Body of pancreas (tissue), 4 donors: ENCODE measurements around the gene IKZF3. TPM values are rescaled to one million over a fixed set of nuclear protein-coding genes. Genes with fewer than 3 reads are reported as not detected.
"Not testable (repeated sequence)": the region's sequence is repeated elsewhere in the genome, so short reads cannot be mapped to it uniquely, and the experiment has no call there.

Experiments
- ATAC-seq: fragments of 150-250 bp; one replicate; pipeline ENCODE4 v1.9.1; 2016
- DNase-seq, 4 donors: peaks; one replicate each; pipeline ENCODE4 v3.0.0-alpha.2; 2019
- H3K27ac ChIP-seq, 4 donors: fragments of 200-600 bp; sonication (generic); 1 replicate in 3 of 4; 2 replicates in 1 of 4; pipeline versions ENCODE4 v1.5.1 to v1.6.1; 2016 to 2019; ENCODE audit warnings: mild to moderate bottlenecking in 1 of 4, mixed read lengths in 1 of 4, moderate library complexity in 1 of 4
- H3K27me3 ChIP-seq, 2 donors: fragments of 200-600 bp; sonication (generic); one replicate each; pipeline ENCODE4 v1.6.0; 2016; ENCODE audit warnings: mild to moderate bottlenecking in 1 of 2
- H3K36me3 ChIP-seq, 2 donors: fragments of 200-600 bp; sonication (generic); replicated peaks in 1 of 2; 2 replicates each; pipeline ENCODE4 v1.5.1; 2016; ENCODE audit warnings: low read depth in 2 of 2; ENCODE audit not compliant: insufficient read depth in 1 of 2
- H3K4me1 ChIP-seq: fragments of 200-600 bp; sonication (generic); one replicate; pipeline ENCODE4 v1.6.0; 2016
- H3K4me3 ChIP-seq, 2 donors: fragments of 200-600 bp; sonication (generic); 1 replicate in 1 of 2; 2 replicates in 1 of 2; pipeline ENCODE4 v1.5.1; 2016 to 2019
- H3K9me3 ChIP-seq, 3 donors: fragments of 200-600 bp; sonication (generic); 1 replicate in 2 of 3; 2 replicates in 1 of 3; pipeline ENCODE4 v1.5.1; 2016
- POLR2A ChIP-seq, 3 donors: fragments of 450-650 bp; IDR thresholded peaks; one replicate each; pipeline ENCODE4 v1.6.1; 2016; ENCODE audit warnings: antibody characterized with exemption in 3 of 3, mild to moderate bottlenecking in 2 of 3
- WGBS, 2 donors: methylation state at CpG; one replicate each; pipeline ENCODE4 v1.1.5; 2017; 5-methylcytosine and 5-hydroxymethylcytosine counted together
- intact Hi-C: fragments of 100-400 bp; cut with DNase I; formaldehyde crosslinking; loops from one replicate; pipeline ENCODE4 v1.15.1; 2023
- total RNA-seq, 2 donors: library from RNA; depleted of rRNA; stranded (reverse); fragments of >200 nt; gene quantifications; one replicate each; pipeline ENCODE4 v1.1.0, GENCODE V29; 2016
- TF ChIP-seq, protein P1 (sequence below), 7 experiments: fragments of 450-650 bp in 4 of 7; fragments of 200-600 bp in 3 of 7; sonication (generic) in 3 of 7; IDR thresholded peaks; one replicate each; pipeline ENCODE4 v1.5.1; 2016 to 2019; ENCODE audit warnings: antibody characterized with exemption in 7 of 7

Gene IKZF3
- total RNA-seq, 2 donors from 2014 or later: 0.78 to 0.99 TPM

DNA sequence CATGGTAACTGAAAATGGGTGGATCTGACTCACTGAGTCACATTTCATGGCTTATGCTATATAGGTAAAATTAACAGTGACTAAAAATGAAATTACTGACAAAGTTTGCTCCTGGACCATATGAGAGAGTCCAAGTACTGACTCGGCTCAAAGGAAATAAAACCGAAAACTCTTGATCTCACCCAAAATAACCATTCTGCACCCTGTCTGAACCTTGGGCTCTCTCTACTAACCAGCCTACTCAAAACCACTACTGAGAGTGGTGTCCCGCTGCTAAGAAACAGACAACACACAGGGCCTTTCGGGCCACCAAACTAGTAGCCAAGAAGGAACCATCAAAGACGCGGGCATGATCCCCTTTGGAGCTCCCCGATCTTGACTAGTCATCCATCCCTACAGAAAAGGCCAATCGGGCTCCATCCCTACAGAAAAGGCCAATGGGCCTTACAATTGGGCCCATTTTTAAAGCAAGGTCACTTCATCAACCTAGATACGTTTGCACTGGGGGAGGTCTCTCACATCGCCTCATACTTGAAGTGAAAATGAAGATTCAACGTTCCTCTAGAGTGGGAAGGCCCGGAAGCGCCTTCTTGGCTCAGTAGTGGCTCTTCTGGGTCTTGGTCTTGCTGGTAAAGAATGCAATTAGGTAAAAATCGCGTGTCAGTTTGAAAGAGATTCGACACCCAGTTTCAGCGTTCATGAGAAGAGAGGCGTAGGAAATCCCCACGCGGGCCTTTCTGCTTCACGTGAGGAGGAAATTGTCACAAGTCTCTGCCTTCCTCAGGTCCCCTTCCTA lies 3.2 kb upstream of the IKZF3 start:
- no peak for ATAC-seq
- Histone ChIP-seq H3K27ac (no peak overlapping the region), H3K9me3 (no peaks in the 10 kb centered on the region), H3K4me1 (peaks cover 8% of the 10 kb centered on the region), H3K27me3 (peaks cover 0 to 14% of the 10 kb centered on the region in 2 donors), H3K36me3 (no peaks in the 10 kb centered on the region), H3K4me3 (no peak overlapping the region)
- WGBS, 2 donors: 76 to 84% methylated on average over 21 of the region's 21 CpGs
- intact Hi-C loops: no loop called here
- DNase-seq: no peak
- TF ChIP-seq, protein P1, sequence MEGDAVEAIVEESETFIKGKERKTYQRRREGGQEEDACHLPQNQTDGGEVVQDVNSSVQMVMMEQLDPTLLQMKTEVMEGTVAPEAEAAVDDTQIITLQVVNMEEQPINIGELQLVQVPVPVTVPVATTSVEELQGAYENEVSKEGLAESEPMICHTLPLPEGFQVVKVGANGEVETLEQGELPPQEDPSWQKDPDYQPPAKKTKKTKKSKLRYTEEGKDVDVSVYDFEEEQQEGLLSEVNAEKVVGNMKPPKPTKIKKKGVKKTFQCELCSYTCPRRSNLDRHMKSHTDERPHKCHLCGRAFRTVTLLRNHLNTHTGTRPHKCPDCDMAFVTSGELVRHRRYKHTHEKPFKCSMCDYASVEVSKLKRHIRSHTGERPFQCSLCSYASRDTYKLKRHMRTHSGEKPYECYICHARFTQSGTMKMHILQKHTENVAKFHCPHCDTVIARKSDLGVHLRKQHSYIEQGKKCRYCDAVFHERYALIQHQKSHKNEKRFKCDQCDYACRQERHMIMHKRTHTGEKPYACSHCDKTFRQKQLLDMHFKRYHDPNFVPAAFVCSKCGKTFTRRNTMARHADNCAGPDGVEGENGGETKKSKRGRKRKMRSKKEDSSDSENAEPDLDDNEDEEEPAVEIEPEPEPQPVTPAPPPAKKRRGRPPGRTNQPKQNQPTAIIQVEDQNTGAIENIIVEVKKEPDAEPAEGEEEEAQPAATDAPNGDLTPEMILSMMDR (IDR thresholded peaks at IDR 0.05): no peak
- TF ChIP-seq POLR2A (IDR thresholded peaks at IDR 0.05): no peak

DNA sequence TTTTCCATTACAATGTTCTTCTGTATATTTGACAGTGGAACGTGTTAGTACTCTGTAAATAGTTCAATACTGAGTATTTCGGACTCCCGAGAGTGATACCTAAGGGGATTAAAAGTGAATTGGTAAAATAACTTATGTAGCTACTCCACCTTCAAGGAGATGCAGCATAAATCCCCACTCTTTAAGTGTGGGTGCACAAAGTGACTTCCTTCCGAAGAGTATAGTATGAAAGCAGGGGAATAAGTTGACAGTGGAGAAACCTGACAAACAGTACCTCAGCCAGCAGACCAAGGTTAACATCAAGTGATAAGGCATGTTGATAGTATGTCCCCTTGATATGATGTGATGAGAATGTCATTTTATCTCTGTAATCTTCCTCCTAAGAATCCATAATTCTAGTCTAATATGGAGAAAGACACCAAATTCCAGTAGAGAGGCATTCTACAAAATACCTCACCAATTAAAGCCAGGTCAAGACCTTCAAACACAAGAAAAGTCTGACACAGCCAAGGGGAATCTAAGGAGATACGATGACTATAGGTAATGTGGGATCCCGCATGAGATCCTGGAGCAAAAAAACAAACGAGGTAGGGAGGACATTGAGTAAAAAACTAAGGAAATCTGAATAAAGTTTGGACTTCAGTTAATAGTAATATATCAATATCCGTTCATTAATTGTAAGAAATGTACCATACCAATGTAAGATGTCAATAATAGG lies 2.1 kb upstream of the IKZF3 start:
- intact Hi-C loops: no loop called here
- Histone ChIP-seq H3K27ac (no peak overlapping the region), H3K9me3 (no peaks in the 10 kb centered on the region), H3K4me3 (no peak overlapping the region), H3K4me1 (peaks cover 8% of the 10 kb centered on the region), H3K27me3 (peaks cover 0 to 15% of the 10 kb centered on the region in 2 donors), H3K36me3 (no peaks in the 10 kb centered on the region)
- 63 to 69% methylated on average over 8 of the region's 8 CpGs for whole genome bisulfite sequencing, 2 donors
- no peak for DNase-seq
- TF ChIP-seq POLR2A (IDR thresholded peaks at IDR 0.05): no peak
- TF ChIP-seq, protein P1 (IDR thresholded peaks at IDR 0.05): no peak
- no peak for ATAC-seq

DNA sequence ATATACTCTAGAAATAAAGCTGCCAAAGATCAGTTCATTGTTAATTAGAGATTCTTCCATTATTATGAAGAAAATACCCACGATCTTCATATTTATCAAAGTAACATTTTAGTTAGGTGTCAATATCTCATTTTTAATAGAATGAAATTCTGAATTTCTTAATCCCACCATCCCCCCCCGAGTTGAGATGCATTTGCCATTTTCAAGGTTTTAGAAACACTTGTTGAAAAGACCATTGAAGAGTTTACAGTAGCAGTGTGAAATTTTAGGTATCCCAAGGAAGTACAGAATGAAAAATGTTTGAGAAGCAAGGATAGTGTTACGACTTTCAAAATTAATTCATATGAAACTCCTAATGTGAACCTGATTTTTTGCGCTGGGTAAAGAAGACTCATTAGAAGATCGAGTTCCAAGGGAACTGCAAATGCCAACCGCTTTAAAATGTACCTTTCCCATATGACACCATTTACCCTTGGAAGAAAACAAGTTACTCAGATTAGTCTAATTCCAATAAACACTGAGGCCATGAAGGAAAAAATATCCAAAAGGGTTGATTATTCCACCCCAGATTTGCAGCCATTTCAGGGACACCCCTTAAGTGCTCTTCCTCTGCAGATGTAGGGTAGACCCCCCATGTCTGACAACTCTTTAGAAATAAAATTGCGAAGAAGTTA lies 731 bp downstream of the IKZF3 start:
- DNase-seq: no peak
- no peaks in the 10 kb centered on the region for H3K9me3 ChIP-seq
- H3K4me1 ChIP-seq: peaks cover 8% of the 10 kb centered on the region
- 54 to 58% methylated on average over 7 of the region's 7 CpGs for WGBS, 2 donors
- H3K36me3 ChIP-seq: no peaks in the 10 kb centered on the region
- H3K27me3 ChIP-seq: peaks cover 0 to 24% of the 10 kb centered on the region in 2 donors
- intact Hi-C loops: no loop called here
- H3K4me3 ChIP-seq: no peak overlapping the region
- no peak for TF ChIP-seq POLR2A (IDR thresholded peaks at IDR 0.05)
- TF ChIP-seq, protein P1 (IDR thresholded peaks at IDR 0.05): no peak
- ATAC-seq: no peak
- no peak overlapping the region for H3K27ac ChIP-seq

DNA sequence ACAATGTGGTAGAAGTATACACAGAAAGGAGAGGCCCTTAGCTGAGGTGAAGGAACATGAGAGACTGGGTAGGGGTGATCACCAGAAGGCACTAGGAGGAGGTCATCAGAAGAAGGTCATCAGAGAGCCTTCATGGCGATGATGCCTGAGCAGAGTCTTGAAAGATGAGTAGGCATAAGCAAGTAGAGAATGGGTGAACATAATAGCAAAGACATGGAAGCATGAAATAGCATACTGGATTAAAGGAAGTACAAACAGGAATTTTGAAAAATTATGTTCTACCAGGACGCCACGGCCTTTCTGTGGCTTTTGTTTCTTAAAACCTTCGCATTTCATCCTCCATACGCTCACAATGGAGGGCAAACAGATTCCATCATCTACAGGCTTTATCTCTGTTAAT lies 2.9 kb downstream of the IKZF3 start:
- no peaks in the 10 kb centered on the region for H3K36me3 ChIP-seq
- ATAC-seq (no peak), DNase-seq (no peak)
- H3K27ac ChIP-seq: no peak overlapping the region
- TF ChIP-seq, protein P1 (IDR thresholded peaks at IDR 0.05): no peak
- no peak for TF ChIP-seq POLR2A (IDR thresholded peaks at IDR 0.05)
- H3K4me3 ChIP-seq: no peak overlapping the region
- intact Hi-C loops: no loop called here
- H3K9me3 ChIP-seq: no peaks in the 10 kb centered on the region
- WGBS, 2 donors: 67 to 93% methylated on average over 5 of the region's 5 CpGs
- H3K27me3 ChIP-seq: peaks cover 0 to 24% of the 10 kb centered on the region in 2 donors
- H3K4me1 ChIP-seq: peaks cover 8% of the 10 kb centered on the region

DNA sequence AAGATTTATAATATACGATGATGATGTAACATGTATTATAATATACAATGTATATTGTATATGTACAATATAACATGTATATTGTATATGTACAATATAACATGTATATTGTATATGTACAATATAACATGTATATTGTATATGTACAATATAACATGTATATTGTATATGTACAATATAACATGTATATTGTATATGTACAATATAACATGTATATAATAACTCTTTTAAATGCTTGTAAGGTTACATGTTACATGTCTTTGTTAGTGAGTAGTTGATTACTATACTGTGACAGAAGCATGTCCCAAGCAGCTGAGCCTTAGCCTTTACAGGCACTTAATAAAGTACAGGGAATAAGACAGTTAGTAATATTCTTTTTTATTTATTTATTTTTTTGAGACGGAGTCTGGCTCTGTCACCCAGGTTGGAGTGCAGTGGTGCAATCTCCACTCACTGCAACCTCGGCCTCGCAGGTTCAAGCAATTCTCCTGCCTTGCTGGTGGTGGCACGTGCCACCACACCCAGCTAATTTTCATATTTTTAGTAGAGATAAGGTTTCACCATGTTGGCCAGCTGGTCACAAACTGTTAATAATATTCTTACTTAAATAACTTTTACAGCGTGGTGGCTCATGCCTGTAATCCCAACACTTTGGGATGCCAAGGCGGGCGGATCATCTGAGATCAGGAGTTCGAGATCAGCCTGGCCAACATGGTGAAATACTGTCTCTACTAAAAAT lies 8.0 kb downstream of the IKZF3 start:
- DNase-seq, H3K9me3 ChIP-seq, H3K4me3 ChIP-seq, H3K27me3 ChIP-seq, H3K36me3 ChIP-seq, intact Hi-C loops, ATAC-seq, H3K27ac ChIP-seq, H3K4me1 ChIP-seq: not testable (repeated sequence)
- WGBS, 2 donors: 85 to 86% methylated on average over 9 of the region's 9 CpGs
